GM21367 (cell line): ENCODE data around the gene STXBP3.

Experiments
- ATAC-seq: cut with Tn5 transposase; IDR thresholded peaks from one replicate; pipeline ENCODE4 v1.9.1; 2021; ENCODE audit not compliant: unreplicated experiment

STXBP3 gene

GRCh38 chr1:108801101-108801500 lies 54.6 kb downstream of the STXBP3 start:
- ATAC-seq: no peak

- ATAC-seq: no peak
These were observed 57.1 kb downstream of the STXBP3 start for GRCh38 chr1:108803548-108803947.

- no peak for ATAC-seq
These were observed 62.0 kb downstream of the STXBP3 start for GRCh38 chr1:108808438-108808837.

GRCh38 chr1:108811611-108812010 lies 65.1 kb downstream of the STXBP3 start:
- ATAC-seq: no peak

DNA sequence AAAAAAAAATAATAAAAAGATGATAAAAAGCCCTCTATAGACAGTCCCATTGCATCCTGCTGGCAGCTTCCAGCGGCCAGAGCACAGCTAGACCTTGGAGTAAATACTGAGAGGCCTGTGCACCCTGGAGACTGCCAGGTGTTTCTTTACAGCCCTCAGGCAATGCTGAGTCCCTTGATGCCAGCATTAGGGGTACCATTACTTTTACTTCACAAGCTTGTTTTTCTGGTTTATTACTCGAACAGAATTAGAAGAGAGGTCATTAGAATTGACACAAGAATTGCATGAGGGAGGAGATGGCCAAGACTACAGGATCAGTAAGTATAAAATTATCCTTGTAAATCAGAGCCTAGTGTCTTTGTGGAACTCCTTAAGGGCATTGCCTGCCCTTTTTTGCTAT lies 66.9 kb downstream of the STXBP3 start:
- ATAC-seq: no peak

DNA sequence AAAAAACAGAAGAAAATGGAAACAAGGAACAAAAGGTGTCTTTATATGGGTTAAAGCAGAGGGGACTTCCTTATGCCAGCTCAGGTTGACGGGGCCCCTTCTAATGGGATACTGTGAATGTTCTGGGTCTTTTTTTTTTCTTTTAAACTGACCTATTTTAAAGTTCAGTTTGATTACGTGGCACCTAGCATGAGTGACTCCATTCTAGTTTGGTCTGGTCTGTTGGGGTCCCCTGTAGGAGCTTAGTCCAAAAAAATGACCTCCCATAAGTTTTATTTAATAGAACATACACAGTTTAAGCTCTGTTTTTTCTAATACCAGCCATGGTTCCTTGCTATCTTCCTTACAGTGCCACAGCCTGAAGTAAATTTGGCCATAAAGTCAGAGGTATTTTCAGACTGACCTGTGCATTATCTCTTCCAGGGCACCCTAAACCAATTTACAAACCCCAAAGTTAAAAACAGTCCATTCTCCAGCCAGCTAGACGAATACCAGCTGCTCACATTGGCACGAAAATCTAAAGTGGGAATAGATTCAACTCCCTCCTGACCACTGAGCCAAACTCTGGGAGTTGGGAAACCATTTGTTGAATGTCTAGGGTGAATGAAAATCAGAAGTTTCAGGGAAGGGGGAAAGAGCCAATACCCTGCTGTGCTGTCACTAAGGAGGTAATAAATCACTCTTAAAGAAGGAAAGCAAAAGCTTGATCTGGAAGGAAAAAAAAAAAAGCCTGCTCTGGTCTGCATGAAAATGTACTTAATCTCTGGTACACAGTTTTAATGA lies 68.1 kb downstream of the STXBP3 start:
- ATAC-seq: no peak

- ATAC-seq: no peak
These were observed 69.1 kb downstream of the STXBP3 start for GRCh38 chr1:108815566-108815965.

- no peak for ATAC-seq
These were observed 69.8 kb downstream of the STXBP3 start for GRCh38 chr1:108816049-108816893.

- no peak for ATAC-seq
These were observed 70.5 kb downstream of the STXBP3 start for GRCh38 chr1:108817016-108817415.

- ATAC-seq: no peak
These were observed 71.3 kb downstream of the STXBP3 start for GRCh38 chr1:108817811-108818210.

- no peak for ATAC-seq
These were observed 73.4 kb downstream of the STXBP3 start for GRCh38 chr1:108819878-108820277.

DNA sequence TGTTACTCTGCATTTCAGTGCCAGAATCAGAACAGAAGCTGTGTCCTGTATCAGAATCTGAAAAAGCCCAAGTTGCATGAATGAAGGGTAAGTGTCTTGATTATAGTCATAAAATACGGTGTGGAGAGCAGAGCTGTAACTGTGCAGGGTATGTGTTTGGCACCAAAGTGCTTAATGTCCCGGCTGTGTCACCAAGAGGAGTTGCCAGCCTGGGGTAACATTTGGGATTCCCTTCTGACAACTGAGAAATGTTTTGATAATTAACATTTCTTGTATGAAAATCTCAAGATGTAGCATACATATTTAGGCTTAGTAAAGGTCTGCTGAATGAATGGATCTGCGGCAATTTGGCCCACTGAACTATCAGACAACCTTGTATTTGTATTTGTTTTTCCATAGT lies 77.2 kb downstream of the STXBP3 start:
- ATAC-seq: no peak

- no peak for ATAC-seq
These were observed 77.6 kb downstream of the STXBP3 start for GRCh38 chr1:108824051-108824450.

GRCh38 chr1:108826081-108826635 lies 79.7 kb downstream of the STXBP3 start:
- ATAC-seq: no peak

GRCh38 chr1:108828074-108828961 lies 81.8 kb downstream of the STXBP3 start:
- peak; percentile 62 for ATAC-seq

DNA sequence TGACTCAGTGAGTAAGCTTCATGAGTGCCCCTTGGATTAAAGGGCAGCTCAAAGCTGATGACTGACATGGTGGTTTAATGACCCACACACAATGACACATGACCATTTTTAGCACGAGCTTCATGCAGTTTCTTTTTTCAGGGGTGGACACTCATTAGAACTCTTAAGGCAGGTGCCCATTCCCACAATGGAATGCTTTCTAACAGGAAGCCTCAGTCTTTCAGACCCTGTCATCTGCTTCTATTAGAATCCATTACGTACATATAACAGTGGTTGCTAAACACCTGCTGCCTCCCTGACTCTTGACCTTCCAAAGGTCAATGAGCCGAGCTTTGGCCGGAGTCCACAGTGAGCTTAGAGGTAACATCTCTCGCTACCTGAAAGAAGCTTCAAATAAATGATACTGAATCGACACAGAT lies 83.0 kb downstream of the STXBP3 start:
- no peak for ATAC-seq

- no peak for ATAC-seq
These were observed 83.9 kb downstream of the STXBP3 start for GRCh38 chr1:108830119-108831008.

DNA sequence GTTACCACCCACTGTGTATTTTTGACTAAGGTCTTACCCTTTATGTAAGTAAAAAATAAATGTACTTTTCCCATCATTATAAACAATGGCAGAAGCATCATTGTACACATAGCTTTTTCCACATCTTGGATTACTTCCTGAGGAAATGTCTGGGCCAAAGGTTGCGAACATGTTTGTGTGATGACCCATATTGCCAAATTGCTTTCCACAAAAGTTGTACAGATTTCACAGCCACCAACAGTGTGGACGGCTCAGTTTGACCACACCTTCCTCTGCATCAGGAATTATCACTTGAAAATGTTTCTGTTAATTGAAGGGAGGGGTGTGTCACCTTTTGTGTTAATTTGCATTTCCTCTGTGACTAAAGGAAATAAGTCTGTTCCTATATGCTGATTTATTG lies 84.8 kb downstream of the STXBP3 start:
- ATAC-seq: no peak

- no peak for ATAC-seq
These were observed 86.5 kb downstream of the STXBP3 start for GRCh38 chr1:108832929-108833328.

DNA sequence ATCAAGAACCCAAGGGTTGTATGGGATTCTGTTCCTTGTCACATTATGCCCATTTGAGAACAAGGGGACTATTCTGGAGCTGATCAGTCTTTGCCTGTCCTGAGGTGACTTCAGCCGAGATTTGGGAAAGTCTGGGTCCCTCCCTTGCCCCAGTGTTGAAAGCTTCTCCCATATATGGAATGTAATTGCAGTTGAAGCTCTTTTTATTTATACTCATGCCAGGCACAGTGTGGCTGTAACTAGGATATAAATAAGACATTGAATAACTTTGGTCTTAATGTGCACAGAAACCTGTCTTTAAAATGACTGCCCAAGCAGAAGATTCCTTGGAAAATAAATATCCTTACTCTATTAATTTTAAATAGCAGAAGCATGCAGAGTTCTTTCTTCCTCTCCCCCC lies 95.2 kb downstream of the STXBP3 start:
- no peak for ATAC-seq
